HG03460 (cell line): ENCODE data around the gene INSC.

ENCODE experiments used
- ATAC-seq: cut with Tn5 transposase; IDR thresholded peaks from one replicate; pipeline ENCODE4 v1.9.1; 2021; ENCODE audit not compliant: unreplicated experiment

The INSC gene

DNA sequence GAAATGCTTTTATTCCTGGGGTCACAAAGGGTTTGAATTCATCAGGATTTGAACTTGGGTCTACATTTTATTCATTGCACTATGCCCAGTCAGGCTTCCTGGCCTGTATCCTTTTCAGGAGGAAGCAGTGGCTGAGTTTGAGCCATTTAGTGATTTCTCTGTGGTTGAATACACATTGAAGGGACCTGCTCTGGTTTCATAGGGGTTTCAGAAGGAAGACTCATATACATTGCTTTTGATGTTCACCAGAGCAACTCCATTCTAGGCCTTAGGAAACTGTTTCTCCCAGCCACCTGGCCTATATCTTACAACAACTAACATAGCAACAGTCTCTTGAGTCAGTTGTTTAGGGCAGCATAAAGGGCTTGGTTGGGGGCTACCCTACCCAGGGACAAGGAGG, 165.7 kb downstream of the INSC start:
- ATAC-seq: no peak

DNA sequence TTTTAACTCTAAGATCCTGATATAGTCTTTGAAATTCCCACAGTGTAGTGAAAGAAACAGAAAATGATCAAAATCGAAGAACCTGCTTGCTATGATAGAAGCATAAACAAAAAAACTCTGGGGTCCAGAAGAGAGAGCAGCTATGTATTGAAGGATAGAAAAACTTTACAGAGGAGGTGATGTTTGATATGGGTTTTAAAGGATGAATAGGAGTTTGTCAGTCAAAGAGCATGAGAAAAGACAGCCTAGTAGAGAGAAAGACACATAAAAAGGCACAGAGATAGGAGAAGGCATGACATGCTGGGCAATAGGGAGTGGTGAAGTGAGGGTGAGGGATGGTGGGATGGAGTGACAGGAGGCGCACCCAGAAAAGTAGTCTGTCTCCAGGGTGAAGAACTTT, 168.0 kb downstream of the INSC start:
- no peak for ATAC-seq

- ATAC-seq: no peak
Observed at GRCh38 chr11:15286465-15286864, 171.7 kb downstream of the INSC start.

- ATAC-seq: no peak
Observed at GRCh38 chr11:15288863-15289262, 174.1 kb downstream of the INSC start.

DNA sequence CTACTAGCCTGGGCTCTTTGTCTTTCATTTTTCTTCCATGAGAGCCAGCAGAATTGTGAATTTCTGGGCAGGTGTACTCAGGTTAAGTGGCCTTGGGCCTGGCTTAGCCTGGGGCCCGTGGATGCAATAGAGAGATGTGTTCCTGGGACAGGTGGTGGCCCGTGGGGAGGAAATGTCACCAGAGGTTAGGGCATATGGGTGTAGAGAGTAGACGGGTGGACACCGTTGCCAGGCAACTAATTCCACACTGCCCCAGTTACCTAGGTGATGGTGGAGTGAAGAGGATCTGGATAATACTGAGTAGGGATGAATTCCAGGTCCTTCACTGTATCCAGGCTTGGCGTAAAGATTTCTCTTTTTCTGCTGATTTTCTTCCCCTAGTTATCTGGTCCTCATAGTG, 175.0 kb downstream of the INSC start:
- no peak for ATAC-seq

- no peak for ATAC-seq
Observed at GRCh38 chr11:15291885-15292284, 177.2 kb downstream of the INSC start.

DNA sequence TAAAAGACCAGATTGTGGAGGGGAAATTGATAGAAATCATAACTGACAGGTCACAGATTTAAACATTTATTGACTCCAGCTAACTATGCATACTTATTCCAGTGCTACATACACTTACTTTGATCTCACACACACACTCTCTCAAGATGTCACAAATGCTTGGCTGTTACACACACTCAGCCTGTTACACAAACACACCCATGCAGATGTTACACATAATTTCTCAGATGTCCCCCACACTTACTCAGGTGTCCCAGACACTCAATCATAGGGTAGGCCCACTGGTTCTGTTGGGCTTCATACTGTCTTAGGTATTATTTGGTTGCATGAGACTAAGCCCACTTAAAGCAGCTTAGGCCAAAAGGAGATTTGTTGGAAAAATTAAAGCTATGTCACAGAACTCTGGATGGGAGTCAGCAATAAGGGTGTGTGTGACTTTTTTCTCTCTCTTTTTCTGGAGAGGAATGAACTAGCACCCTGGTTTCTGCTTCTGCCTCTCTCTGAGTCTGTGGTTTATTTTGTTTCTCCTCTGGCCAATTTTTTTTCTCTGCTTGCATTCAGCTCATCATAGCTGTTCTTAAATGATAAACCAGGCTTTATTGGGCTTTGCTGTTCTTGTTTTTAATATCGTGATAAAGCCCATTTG, 179.4 kb downstream of the INSC start:
- ATAC-seq: no peak

- no peak for ATAC-seq
Observed at GRCh38 chr11:15295695-15296094, 181.0 kb downstream of the INSC start.
